GM23338 (cell line): ENCODE measurements around the gene WDR37. TPM values are rescaled to one million over a fixed set of nuclear protein-coding genes. Genes with fewer than 3 reads are reported as not detected.

Source experiments
- CREB1 ChIP-seq: fragments of 250-450 bp; sonication (Bioruptor Pico); IDR thresholded peaks from 2 replicates; pipeline ENCODE4 v1.5.0; 2020; ENCODE audit warnings: low read depth, mild to moderate bottlenecking, moderate library complexity
- ETS1 ChIP-seq: IDR thresholded peaks from 2 replicates; pipeline ENCODE4 v1.6.1; 2016; ENCODE audit warnings: antibody characterized with exemption
- EZH2 ChIP-seq: fragments of 200-600 bp; sonication (generic); IDR thresholded peaks from one replicate; pipeline ENCODE4 v1.8.0; 2017; ENCODE audit warnings: antibody characterized with exemption, mild to moderate bottlenecking, low read depth; ENCODE audit not compliant: unreplicated experiment
- EZH2phosphoT487 ChIP-seq: fragments of 200-600 bp; sonication (generic); IDR thresholded peaks from one replicate; pipeline ENCODE4 v1.8.1; 2018; ENCODE audit warnings: antibody characterized with exemption; ENCODE audit not compliant: unreplicated experiment
- POLR2AphosphoS5 ChIP-seq: IDR thresholded peaks from 2 replicates; pipeline ENCODE4 v1.6.1; 2016; ENCODE audit warnings: antibody characterized with exemption, low read depth
- ZNF114 ChIP-seq: fragments of 250-450 bp; sonication (Bioruptor Pico); IDR thresholded peaks from 2 replicates; pipeline ENCODE4 v1.5.0; 2020; ENCODE audit warnings: mild to moderate bottlenecking, moderate library complexity
- ZNF462 ChIP-seq: fragments of 250-450 bp; sonication (Bioruptor Pico); IDR thresholded peaks from 2 replicates; pipeline ENCODE4 v1.5.0; 2020; ENCODE audit warnings: mild to moderate bottlenecking, moderate library complexity
- polyA plus RNA-seq: library from polyadenylated mRNA; unstranded; fragments of >200 nt; fragmentation: Nextera tagmentation; extraction: Ambion mirVana; gene quantifications from 2 replicates; pipeline ENCODE4 v1.2.1, GENCODE V29; 2016
- total RNA-seq: library from RNA; depleted of rRNA; stranded (reverse); fragments of >200 nt; shearing (Covaris generic); gene quantifications from 2 replicates; pipeline ENCODE4 v1.2.3, GENCODE V29; 2014

The WDR37 gene
- total and polyA plus RNA-seq, 2 experiments from 2014 or later, result 6.0 to 10.2 TPM

GRCh38 chr10:1151076-1152033 is 95.2 kb downstream of the WDR37 start (continued):
- no peak for TF ChIP-seq ZNF462 (CRISPR knock-in tag)
- TF ChIP-seq ETS1, result no peak
- no peak for TF ChIP-seq EZH2
- TF ChIP-seq CREB1 (CRISPR knock-in tag), result no peak
- TF ChIP-seq ZNF114 (CRISPR knock-in tag), result no peak
- TF ChIP-seq EZH2phosphoT487, result no peak
- no peak for TF ChIP-seq POLR2AphosphoS5
